HG02973 (cell line): ENCODE results near the gene SHC1.

Experiments used
- ATAC-seq: cut with Tn5 transposase; IDR thresholded peaks from one replicate; pipeline ENCODE4 v1.9.1; 2021; ENCODE audit warnings: moderate library complexity; ENCODE audit not compliant: unreplicated experiment

SHC1 gene

GRCh38 chr1:154970631-154971340 lies at the start of gene SHC1:
Gene SHC1, minus strand, starts transcription at chr1:154970747. Its CDS starts 221 bp downstream, at chr1:154970526.
- ATAC-seq: no peak

- ATAC-seq: no peak
Measured at GRCh38 chr1:155019377-155020245, 49.1 kb upstream of the SHC1 start.

GRCh38 chr1:155018617-155019348 lies 48.2 kb upstream of the SHC1 start:
- no peak for ATAC-seq

GRCh38 chr1:155017946-155018316 lies 47.4 kb upstream of the SHC1 start:
- peak; percentile 8 for ATAC-seq

GRCh38 chr1:155017041-155017945 lies 46.7 kb upstream of the SHC1 start:
- peak; percentile 58 for ATAC-seq

GRCh38 chr1:155016231-155016831 lies 45.8 kb upstream of the SHC1 start:
- no peak for ATAC-seq

- no peak for ATAC-seq
Measured at GRCh38 chr1:155015527-155016230, 45.1 kb upstream of the SHC1 start.

GRCh38 chr1:155014709-155015508 lies 44.4 kb upstream of the SHC1 start:
- no peak for ATAC-seq

GRCh38 chr1:155013632-155014031 lies 43.1 kb upstream of the SHC1 start:
- no peak for ATAC-seq

GRCh38 chr1:155012776-155013602 lies 42.4 kb upstream of the SHC1 start:
- ATAC-seq: no peak

- no peak for ATAC-seq
Measured at GRCh38 chr1:155012026-155012546, 41.5 kb upstream of the SHC1 start.

- ATAC-seq: no peak
Measured at GRCh38 chr1:155011437-155012025, 41.0 kb upstream of the SHC1 start.

GRCh38 chr1:155011004-155011416 lies 40.5 kb upstream of the SHC1 start:
- ATAC-seq: no peak

- no peak for ATAC-seq
Measured at GRCh38 chr1:155010211-155010918, 39.8 kb upstream of the SHC1 start.

- no peak for ATAC-seq
Measured at GRCh38 chr1:155009742-155010141, 39.2 kb upstream of the SHC1 start.

GRCh38 chr1:155009221-155009711 lies 38.7 kb upstream of the SHC1 start:
- no peak for ATAC-seq
